WTC11 (cell line): ENCODE data around the gene JMJD4. TPM values are rescaled to one million over a fixed set of nuclear protein-coding genes. Genes with fewer than 3 reads are reported as not detected.

Experiments
- AR ChIP-seq: fragments of 250-450 bp; sonication (Bioruptor Pico); IDR thresholded peaks from 2 replicates; pipeline ENCODE4 v1.9.0; 2021; ENCODE audit warnings: mild to moderate bottlenecking
- CDX4 ChIP-seq: fragments of 250-450 bp; sonication (Bioruptor Pico); IDR thresholded peaks from 2 replicates; pipeline ENCODE4 v1.9.0; 2021; ENCODE audit warnings: moderate library complexity, mild to moderate bottlenecking, inconsistent platforms, borderline replicate concordance
- CREB1 ChIP-seq: sonication (generic); formaldehyde crosslinking; IDR thresholded peaks from 2 replicates; pipeline ENCODE4 v1.8.0; 2023; ENCODE audit warnings: mild to moderate bottlenecking, missing genetic modification reagents
- CTCF ChIP-seq: fragments of 200-600 bp; IDR thresholded peaks from 2 replicates; pipeline ENCODE4 v1.8.0; 2022; ENCODE audit warnings: antibody characterized with exemption
- E2F1 ChIP-seq: sonication (generic); formaldehyde crosslinking; IDR thresholded peaks from 2 replicates; pipeline ENCODE4 v1.8.0; 2022; ENCODE audit warnings: mild to moderate bottlenecking, missing genetic modification reagents
- E2F5 ChIP-seq: sonication (generic); formaldehyde crosslinking; IDR thresholded peaks from 2 replicates; pipeline ENCODE4 v1.8.1; 2022; ENCODE audit warnings: mild to moderate bottlenecking, moderate library complexity, missing genetic modification reagents
- GRHL2 ChIP-seq: fragments of 250-450 bp; sonication (Bioruptor Pico); IDR thresholded peaks from 2 replicates; pipeline ENCODE4 v1.8.0; 2022; ENCODE audit warnings: mild to moderate bottlenecking, moderate library complexity; ENCODE audit not compliant: insufficient replicate concordance, severe bottlenecking
- HMGA2 ChIP-seq: fragments of 250-450 bp; sonication (Bioruptor Pico); IDR thresholded peaks from 2 replicates; pipeline ENCODE4 v1.4.0; 2021; ENCODE audit warnings: mild to moderate bottlenecking, moderate library complexity
- JAZF1 ChIP-seq: fragments of 250-450 bp; sonication (Bioruptor Pico); IDR thresholded peaks from 2 replicates; pipeline ENCODE4 v1.9.0; 2021; ENCODE audit warnings: moderate library complexity, mild to moderate bottlenecking, inconsistent platforms
- KAT7 ChIP-seq: sonication (generic); formaldehyde crosslinking; IDR thresholded peaks from 2 replicates; pipeline ENCODE4 v1.8.1; 2023; ENCODE audit warnings: missing genetic modification reagents, mild to moderate bottlenecking, borderline replicate concordance
- MLX ChIP-seq: sonication (generic); formaldehyde crosslinking; IDR thresholded peaks from 2 replicates; pipeline ENCODE4 v1.8.1; 2023; ENCODE audit warnings: mild to moderate bottlenecking, missing genetic modification reagents, moderate library complexity
- NFATC4 ChIP-seq: fragments of 250-450 bp; sonication (Bioruptor Pico); IDR thresholded peaks from 2 replicates; pipeline ENCODE4 v1.9.0; 2021; ENCODE audit warnings: mild to moderate bottlenecking
- NFE2L1 ChIP-seq: sonication (generic); formaldehyde crosslinking; IDR thresholded peaks from 2 replicates; pipeline ENCODE4 v1.8.1; 2023; ENCODE audit warnings: missing genetic modification reagents
- NFYB ChIP-seq: sonication (generic); formaldehyde crosslinking; conservative IDR thresholded peaks from 2 replicates; pipeline ENCODE4 v1.8.0; 2022; ENCODE audit warnings: low read depth, missing genetic modification reagents
- SMAD3 ChIP-seq: sonication (generic); formaldehyde crosslinking; IDR thresholded peaks from 2 replicates; pipeline ENCODE4 v1.8.0; 2022; ENCODE audit warnings: missing genetic modification reagents, mild to moderate bottlenecking, borderline replicate concordance
- SMAD4 ChIP-seq: sonication (generic); formaldehyde crosslinking; IDR thresholded peaks from 2 replicates; pipeline ENCODE4 v1.8.0; 2022; ENCODE audit warnings: mild to moderate bottlenecking, missing genetic modification reagents
- SOX15 ChIP-seq: fragments of 250-450 bp; sonication (Bioruptor Pico); IDR thresholded peaks from 2 replicates; pipeline ENCODE4 v1.9.0; 2021; ENCODE audit warnings: mild to moderate bottlenecking
- USF1 ChIP-seq: sonication (generic); formaldehyde crosslinking; IDR thresholded peaks from 2 replicates; pipeline ENCODE4 v1.8.0; 2022; ENCODE audit warnings: mild to moderate bottlenecking, missing genetic modification reagents
- ZMAT4 ChIP-seq: fragments of 250-450 bp; sonication (Bioruptor Pico); IDR thresholded peaks from 2 replicates; pipeline ENCODE4 v1.9.0; 2021; ENCODE audit warnings: mild to moderate bottlenecking
- ZNF219 ChIP-seq: sonication (generic); formaldehyde crosslinking; IDR thresholded peaks from 2 replicates; pipeline ENCODE4 v1.8.0; 2023; ENCODE audit warnings: missing genetic modification reagents, mild to moderate bottlenecking, borderline replicate concordance
- ZNF232 ChIP-seq: sonication (generic); formaldehyde crosslinking; IDR thresholded peaks from 2 replicates; pipeline ENCODE4 v1.8.0; 2022; ENCODE audit warnings: mild to moderate bottlenecking, missing genetic modification reagents
- ZNF317 ChIP-seq: sonication (generic); formaldehyde crosslinking; IDR thresholded peaks from 2 replicates; pipeline ENCODE4 v1.8.1; 2023; ENCODE audit warnings: low read depth, mild to moderate bottlenecking, moderate library complexity, missing genetic modification reagents, borderline replicate concordance
- ZNF416 ChIP-seq: fragments of 250-450 bp; sonication (Bioruptor Pico); IDR thresholded peaks from 2 replicates; pipeline ENCODE4 v1.9.0; 2021; ENCODE audit warnings: mild to moderate bottlenecking, inconsistent platforms
- ZNF425 ChIP-seq: fragments of 250-450 bp; sonication (Bioruptor Pico); conservative IDR thresholded peaks from 2 replicates; pipeline ENCODE4 v1.9.0; 2021; ENCODE audit warnings: mild to moderate bottlenecking
- ZNF671 ChIP-seq: fragments of 250-450 bp; sonication (Bioruptor Pico); IDR thresholded peaks from 2 replicates; pipeline ENCODE4 v1.8.0; 2021; ENCODE audit warnings: mild to moderate bottlenecking
- total RNA-seq: library from RNA; stranded (reverse); gene quantifications from 3 replicates; pipeline ENCODE4 v1.2.3, GENCODE V29; 2021

The JMJD4 gene
- total RNA-seq, 1 experiment from 2014 or later = 13.7 TPM

- TF ChIP-seq CDX4 (CRISPR knock-in tag) (no peak), JAZF1 (CRISPR knock-in tag) (no peak), MLX (CRISPR knock-in tag) (no peak; the same call in 1 of the 2 replicates), HMGA2 (CRISPR knock-in tag) (no peak), NFATC4 (CRISPR knock-in tag) (no peak), NFE2L1 (CRISPR knock-in tag) (peak; percentile 87; the same call in 1 of the 2 replicates), SOX15 (CRISPR knock-in tag) (no peak), CTCF (no peak), ZNF425 (no peak), ZNF232 (CRISPR knock-in tag) (peak; percentile 24; the same call in 1 of the 2 replicates), CREB1 (CRISPR knock-in tag) (peak; percentile 57; the same call in 1 of the 2 replicates), KAT7 (CRISPR knock-in tag) (peak; percentile 98), ZMAT4 (no peak), GRHL2 (CRISPR knock-in tag) (no peak), ZNF671 (CRISPR knock-in tag) (no peak), NFYB (CRISPR knock-in tag) (no peak), ZNF416 (CRISPR knock-in tag) (no peak), SMAD4 (CRISPR knock-in tag) (no peak; the same call in 1 of the 2 replicates), ZNF219 (CRISPR knock-in tag) (no peak), E2F1 (CRISPR knock-in tag) (no peak; the same call in 1 of the 2 replicates), AR (no peak), ZNF317 (0 out of 2 replicates have a peak, but pooled peaks have one; percentile 43), SMAD3 (CRISPR knock-in tag) (peak; percentile 54; the same call in 1 of the 2 replicates), E2F5 (peak; percentile 81), USF1 (no peak; the same call in 1 of the 2 replicates)
These were observed at the start of gene JMJD4, which contains the start of gene SNAP47 (continued) for GRCh38 chr1:227734856-227735538.
